ENCODE results near the gene TPCN2. TPM values are rescaled to one million over a fixed set of nuclear protein-coding genes. Genes with fewer than 3 reads are reported as not detected.
A peak's percentile ranks its signal among the peaks of the same experiment; 100 is the strongest.
"Not testable (repeated sequence)": the region's sequence is repeated elsewhere in the genome, so short reads cannot be mapped to it uniquely, and the experiment has no call there.

Gene TPCN2
- total RNA-seq, 2 donors from 2014 or later, result 4.2 to 5.3 TPM

- TF ChIP-seq CTCF (IDR thresholded peaks at IDR 0.05), result no peak
- Histone ChIP-seq H3K27me3 (no peaks in the 10 kb centered on the region), H3K4me1 (peaks cover 0 to 9% of the 10 kb centered on the region in 2 donors), H3K4me3 (no peak overlapping the region), H3K27ac (peak overlapping the region; percentile 69 to 84), H3K9me3 (no peaks in the 10 kb centered on the region), H3K36me3 (peaks cover 31% of the 10 kb centered on the region)
- no peak for DNase-seq (ENCODE audit: low spot score)
Measured at GRCh38 chr11:69074375-69075140, 25.8 kb downstream of the TPCN2 start.

GRCh38 chr11:69075421-69076128 lies 26.8 kb downstream of the TPCN2 start:
- peaks cover 0 to 9% of the 10 kb centered on the region in 2 donors for H3K4me1 ChIP-seq
- DNase-seq (ENCODE audit: low spot score), result peak; percentile 95
- peak overlapping the region; percentile 69 to 84 for H3K27ac ChIP-seq
- no peak overlapping the region for H3K4me3 ChIP-seq
- no peak for TF ChIP-seq CTCF (IDR thresholded peaks at IDR 0.05)
- no peaks in the 10 kb centered on the region for H3K27me3 ChIP-seq
- no peaks in the 10 kb centered on the region for H3K9me3 ChIP-seq
- H3K36me3 ChIP-seq, result peaks cover 31% of the 10 kb centered on the region

- DNase-seq (ENCODE audit: low spot score), result no peak
- TF ChIP-seq CTCF (IDR thresholded peaks at IDR 0.05), result no peak
- Histone ChIP-seq H3K9me3 (no peaks in the 10 kb centered on the region), H3K4me3 (no peak overlapping the region), H3K27ac (peak overlapping the region; percentile 61 to 84), H3K36me3 (peaks cover 28% of the 10 kb centered on the region), H3K4me1 (peaks cover 0 to 9% of the 10 kb centered on the region in 2 donors), H3K27me3 (no peaks in the 10 kb centered on the region)
Measured at GRCh38 chr11:69076129-69076791, 27.5 kb downstream of the TPCN2 start.

GRCh38 chr11:69076977-69077376 lies 28.2 kb downstream of the TPCN2 start:
- not testable (repeated sequence) for H3K27me3 ChIP-seq; DNase-seq (ENCODE audit: low spot score); H3K4me1 ChIP-seq; H3K4me3 ChIP-seq; H3K27ac ChIP-seq; H3K9me3 ChIP-seq
- peaks cover 21% of the 10 kb centered on the region for H3K36me3 ChIP-seq

- Histone ChIP-seq H3K9me3 (no peaks in the 10 kb centered on the region), H3K27me3 (no peaks in the 10 kb centered on the region), H3K27ac (no peak overlapping the region), H3K36me3 (peaks cover 18% of the 10 kb centered on the region), H3K4me1 (peaks cover 0 to 9% of the 10 kb centered on the region in 2 donors), H3K4me3 (no peak overlapping the region)
- no peak for DNase-seq (ENCODE audit: low spot score)
- no peak for TF ChIP-seq CTCF (IDR thresholded peaks at IDR 0.05)
Measured at GRCh38 chr11:69078508-69078907, 29.8 kb downstream of the TPCN2 start.
